ENCODE measurements around the gene NFIA. TPM values are rescaled to one million over a fixed set of nuclear protein-coding genes. Genes with fewer than 3 reads are reported as not detected.

Gene NFIA
- polyA plus RNA-seq, 3 donors: 1.4 to 5.3 (median 2.4) TPM

DNA sequence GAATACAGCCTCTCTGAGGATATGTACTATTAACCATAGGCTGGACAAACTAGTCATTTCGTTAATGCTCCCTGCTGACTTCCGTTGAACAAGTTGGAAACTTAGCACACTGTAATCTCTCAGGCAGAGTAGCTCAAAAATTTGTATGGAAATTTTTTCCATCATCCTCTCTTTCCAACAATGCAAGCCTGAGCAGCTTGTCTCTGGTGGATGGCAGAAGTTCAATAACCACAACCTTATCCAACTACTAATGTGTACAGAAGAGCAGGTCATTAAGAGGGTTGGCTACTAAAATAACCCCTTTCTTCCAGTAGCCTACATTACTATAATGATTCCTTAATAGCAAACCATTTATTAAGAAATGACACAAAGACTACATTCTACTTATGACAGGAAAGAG lies 262.3 kb downstream of the NFIA start:
- Mint-ChIP-seq H3K27me3 (ENCODE audit: low read depth in 3 of 3) (peaks cover 0 to 2% (median under 1%) of the 10 kb centered on the region in 3 donors), H3K4me1 (peaks cover 5% of the 10 kb centered on the region), H3K27ac (no peak overlapping the region), H3K36me3 (peaks cover 3 to 14% of the 10 kb centered on the region in 2 donors), H3K4me3 (no peak overlapping the region), H3K9me3 (peaks cover 0 to 7% (median 2%) of the 10 kb centered on the region in 7 donors)
- H3K27me3 ChIP-seq (ENCODE audit: control insufficient read depth in 2 of 2, insufficient read depth in 2 of 2, low read length in 2 of 2): no peaks in the 10 kb centered on the region
- no peaks in the 10 kb centered on the region for H3K36me3 ChIP-seq (replicated peaks in 1 of 2; ENCODE audit: control insufficient read depth in 1 of 2, insufficient read depth in 2 of 2, low read length in 2 of 2)
- no peaks in the 10 kb centered on the region for H4K20me1 ChIP-seq (ENCODE audit: insufficient read depth, low read length)
- H3K4me1 ChIP-seq (ENCODE audit: control insufficient read depth in 1 of 2, insufficient read depth in 2 of 2, low read length in 2 of 2): no peaks in the 10 kb centered on the region
- DNase-seq: no peak
- H3K79me2 ChIP-seq (ENCODE audit: insufficient read depth, low read length): no peaks in the 10 kb centered on the region
- TF ChIP-seq CTCF (IDR thresholded peaks at IDR 0.05): no peak
- no peak overlapping the region for H3K27ac ChIP-seq (ENCODE audit: low read depth in 1 of 2, low read length in 2 of 2)
- no peak overlapping the region for H3K4me3 ChIP-seq (replicated peaks in 1 of 3; ENCODE audit: low read depth in 2 of 3, low read length in 3 of 3)
- intact Hi-C loops (cut with micrococcal nuclease): no loop called here
- 100% methylated on average over 2 of the region's 2 CpGs for whole genome bisulfite sequencing (ENCODE audit: insufficient coverage)
- H3K9ac ChIP-seq (ENCODE audit: insufficient read depth, low read length, poor library complexity, severe bottlenecking): no peak overlapping the region
- H2AFZ ChIP-seq (ENCODE audit: insufficient read depth, low read depth, low read length, poor library complexity, severe bottlenecking): no peak overlapping the region
- H3K9me3 ChIP-seq (replicated peaks in 1 of 2; ENCODE audit: control insufficient read depth in 1 of 2, insufficient read depth in 1 of 2, low read length in 2 of 2): no peaks in the 10 kb centered on the region
- H3K4me2 ChIP-seq (replicated peaks; ENCODE audit: extremely low read depth, low read length, poor library complexity, severe bottlenecking): no peak overlapping the region

GRCh38 chr1:61348025-61348665 lies 265.8 kb downstream of the NFIA start:
- H3K4me1 Mint-ChIP-seq: no peaks in the 10 kb centered on the region
- Histone ChIP-seq H3K27me3 (ENCODE audit: control insufficient read depth in 2 of 2, insufficient read depth in 2 of 2, low read length in 2 of 2) (no peaks in the 10 kb centered on the region), H3K4me1 (ENCODE audit: control insufficient read depth in 1 of 2, insufficient read depth in 2 of 2, low read length in 2 of 2) (no peaks in the 10 kb centered on the region), H3K27ac (ENCODE audit: low read depth in 1 of 2, low read length in 2 of 2) (no peak overlapping the region), H4K20me1 (ENCODE audit: insufficient read depth, low read length) (no peaks in the 10 kb centered on the region), H3K9me3 (replicated peaks in 1 of 2; ENCODE audit: control insufficient read depth in 1 of 2, insufficient read depth in 1 of 2, low read length in 2 of 2) (no peaks in the 10 kb centered on the region), H3K9ac (ENCODE audit: insufficient read depth, low read length, poor library complexity, severe bottlenecking) (no peak overlapping the region), H2AFZ (ENCODE audit: insufficient read depth, low read depth, low read length, poor library complexity, severe bottlenecking) (no peak overlapping the region), H3K36me3 (replicated peaks in 1 of 2; ENCODE audit: control insufficient read depth in 1 of 2, insufficient read depth in 2 of 2, low read length in 2 of 2) (peaks cover 0 to 8% of the 10 kb centered on the region in 2 donors), H3K4me3 (replicated peaks in 1 of 3; ENCODE audit: low read depth in 2 of 3, low read length in 3 of 3) (no peak overlapping the region), H3K4me2 (replicated peaks; ENCODE audit: extremely low read depth, low read length, poor library complexity, severe bottlenecking) (no peak overlapping the region), H3K79me2 (ENCODE audit: insufficient read depth, low read length) (no peaks in the 10 kb centered on the region)
- intact Hi-C loops (cut with micrococcal nuclease): no loop called here
- no peaks in the 10 kb centered on the region for H3K27me3 Mint-ChIP-seq (ENCODE audit: low read depth in 3 of 3)
- peaks cover 9 to 14% of the 10 kb centered on the region in 2 donors for H3K36me3 Mint-ChIP-seq
- H3K27ac Mint-ChIP-seq: no peak overlapping the region
- H3K9me3 Mint-ChIP-seq: peaks cover 0 to 7% (median 2%) of the 10 kb centered on the region in 7 donors
- H3K4me3 Mint-ChIP-seq: no peak overlapping the region
- no CpG with 5 or more reads among the region's 3 CpGs for WGBS (ENCODE audit: insufficient coverage)
- DNase-seq: no peak
- no peak for TF ChIP-seq CTCF (IDR thresholded peaks at IDR 0.05)
